ENCODE results near the gene IKZF3.
"Not testable (repeated sequence)": the region's sequence is repeated elsewhere in the genome, so short reads cannot be mapped to it uniquely, and the experiment has no call there.

IKZF3 gene

GRCh38 chr17:39714234-39714633, 149.9 kb downstream of the IKZF3 start:
- DNase-seq: no peak

GRCh38 chr17:39711851-39712250, 152.3 kb downstream of the IKZF3 start:
- DNase-seq: no peak

GRCh38 chr17:39711071-39711470, 153.0 kb downstream of the IKZF3 start:
- not testable (repeated sequence) for DNase-seq

- DNase-seq: no peak
These were observed 153.8 kb downstream of the IKZF3 start for GRCh38 chr17:39709998-39710964.

GRCh38 chr17:39709319-39709997, 154.7 kb downstream of the IKZF3 start:
- no peak for DNase-seq

Measured in fibroblast of skin of right quadriceps (primary cell).